ENCODE measurements around the gene FADS1. TPM values are rescaled to one million over a fixed set of nuclear protein-coding genes. Genes with fewer than 3 reads are reported as not detected.

The FADS1 gene
- total RNA-seq, 3 donors from 2014 or later, result 8.8 to 112 (median 15.1) TPM

- Histone ChIP-seq H3K4me3 (peak overlapping the region; percentile 67 to 92 (median 69)), H3K27me3 (no peaks in the 10 kb centered on the region), H3K9me3 (no peaks in the 10 kb centered on the region), H3K4me1 (peaks cover 0 to 6% of the 10 kb centered on the region in 2 donors), H3K27ac (peak overlapping the region; percentile 78 to 98), H3K36me3 (no peaks in the 10 kb centered on the region)
- TF ChIP-seq POLR2A (IDR thresholded peaks at IDR 0.05) (peak; percentile 87), CTCF (IDR thresholded peaks at IDR 0.05) (no peak), POLR2AphosphoS5 (IDR thresholded peaks at IDR 0.05) (peak; percentile 73 to 90 (median 89))
- DNase-seq (ENCODE audit: low spot score in 2 of 2), result peak; percentile 65 to 88
- intact Hi-C loops (cut with DNase I; ENCODE audit: low total_unique reads), result loop anchor here (5.0 to 10.0 kb wide), 2 partner anchors 70 to 862 kb away; partner anchors contain the start of gene UBXN1
These were observed 1.6 kb downstream of the FADS1 start for GRCh38 chr11:61814958-61815789.

GRCh38 chr11:61814247-61814957 is 2.4 kb downstream of the FADS1 start:
- H3K4me1 ChIP-seq, result peaks cover 0 to 6% of the 10 kb centered on the region in 2 donors
- H3K4me3 ChIP-seq, result peak overlapping the region; percentile 67 to 92 (median 69)
- no peak for DNase-seq (ENCODE audit: low spot score in 2 of 2)
- no peaks in the 10 kb centered on the region for H3K27me3 ChIP-seq
- no peak for TF ChIP-seq CTCF (IDR thresholded peaks at IDR 0.05)
- TF ChIP-seq POLR2A (IDR thresholded peaks at IDR 0.05), result no peak
- no peak for TF ChIP-seq POLR2AphosphoS5 (IDR thresholded peaks at IDR 0.05)
- H3K9me3 ChIP-seq, result no peaks in the 10 kb centered on the region
- H3K36me3 ChIP-seq, result no peaks in the 10 kb centered on the region
- intact Hi-C loops (cut with DNase I; ENCODE audit: low total_unique reads), result loop anchor here (10.0 kb wide), 1 partner anchor 70 kb away; no protein-coding TSS in a partner anchor
- peak overlapping the region; percentile 78 to 98 for H3K27ac ChIP-seq

- no peaks in the 10 kb centered on the region for H3K9me3 ChIP-seq
- no peak for DNase-seq (ENCODE audit: low spot score in 2 of 2)
- intact Hi-C loops (cut with DNase I; ENCODE audit: low total_unique reads), result loop anchor here (10.0 kb wide), 1 partner anchor 72 kb away; no protein-coding TSS in a partner anchor
These were observed 3.9 kb downstream of the FADS1 start for GRCh38 chr11:61812736-61813411.

GRCh38 chr11:61811831-61812230 is 5.0 kb downstream of the FADS1 start:
- Histone ChIP-seq H3K27ac (no peak overlapping the region), H3K27me3 (no peaks in the 10 kb centered on the region), H3K9me3 (no peaks in the 10 kb centered on the region), H3K4me1 (peaks cover 0 to 6% of the 10 kb centered on the region in 2 donors), H3K36me3 (no peaks in the 10 kb centered on the region), H3K4me3 (no peak overlapping the region)
- no peak for DNase-seq (ENCODE audit: low spot score in 2 of 2)
- intact Hi-C loops (cut with DNase I; ENCODE audit: low total_unique reads), result loop anchor here (10.0 kb wide), 1 partner anchor 73 kb away; no protein-coding TSS in a partner anchor
- TF ChIP-seq POLR2AphosphoS5 (IDR thresholded peaks at IDR 0.05) (no peak), CTCF (IDR thresholded peaks at IDR 0.05) (no peak), POLR2A (IDR thresholded peaks at IDR 0.05) (no peak)

More at GRCh38 chr11:61812736-61813411, 3.9 kb downstream of the FADS1 start:
- TF ChIP-seq POLR2A (IDR thresholded peaks at IDR 0.05), result no peak
- TF ChIP-seq CTCF (IDR thresholded peaks at IDR 0.05), result no peak
- TF ChIP-seq POLR2AphosphoS5 (IDR thresholded peaks at IDR 0.05), result no peak
- H3K27me3 ChIP-seq, result no peaks in the 10 kb centered on the region
- H3K27ac ChIP-seq, result no peak overlapping the region
- H3K36me3 ChIP-seq, result no peaks in the 10 kb centered on the region
- H3K4me1 ChIP-seq, result peaks cover 0 to 6% of the 10 kb centered on the region in 2 donors
- no peak overlapping the region for H3K4me3 ChIP-seq
